Fibroblast of pulmonary artery (primary cell): ENCODE measurements around the gene PELI2.

ENCODE experiments used
- DNase-seq: peaks from one replicate; pipeline ENCODE4 v3.0.0-alpha.2; 2010; ENCODE audit warnings: low read depth
- H3K4me3 ChIP-seq: replicated peaks from 2 replicates; pipeline ENCODE4 v1.5.1; 2011; ENCODE audit warnings: low read depth, mild to moderate bottlenecking, control low read depth, low read length, moderate library complexity
- CTCF ChIP-seq: IDR thresholded peaks from 2 replicates; pipeline ENCODE4 v1.5.1; 2011; ENCODE audit warnings: mild to moderate bottlenecking, control low read depth, low read length, inconsistent platforms; ENCODE audit errors: missing control alignments

The PELI2 gene

GRCh38 chr14:56118611-56119181, 485 bp downstream of the PELI2 start:
- no peak for DNase-seq
- TF ChIP-seq CTCF, result no peak
- peak overlapping the region; percentile 76 for H3K4me3 ChIP-seq

- no peak for TF ChIP-seq CTCF
- DNase-seq, result peak; percentile 44
- H3K4me3 ChIP-seq, result peak overlapping the region; percentile 76
Observed at GRCh38 chr14:56119201-56119981, 1.2 kb downstream of the PELI2 start.

GRCh38 chr14:56120091-56120691, 2.0 kb downstream of the PELI2 start:
- H3K4me3 ChIP-seq, result peak overlapping the region; percentile 76
- TF ChIP-seq CTCF, result no peak
- DNase-seq, result peak; percentile 49

- H3K4me3 ChIP-seq, result no peak overlapping the region
- no peak for TF ChIP-seq CTCF
- no peak for DNase-seq
Observed at GRCh38 chr14:56121816-56122215, 3.6 kb downstream of the PELI2 start.

GRCh38 chr14:56122301-56122700, 4.1 kb downstream of the PELI2 start:
- no peak for TF ChIP-seq CTCF
- H3K4me3 ChIP-seq, result no peak overlapping the region
- no peak for DNase-seq

- DNase-seq, result no peak
- no peak overlapping the region for H3K4me3 ChIP-seq
- TF ChIP-seq CTCF, result no peak
Observed at GRCh38 chr14:56124327-56124726, 6.1 kb downstream of the PELI2 start.
